OCI-LY7 (cell line): ENCODE data around the gene SUDS3.

Experiments used
- CTCF ChIP-seq: fragments of 200-600 bp; sonication (generic); conservative IDR thresholded peaks from 2 replicates; pipeline ENCODE4 v1.5.1; 2014; ENCODE audit warnings: mild to moderate bottlenecking, antibody characterized with exemption, low read length, moderate library complexity, mixed read lengths
- EZH2phosphoT487 ChIP-seq: fragments of 200-600 bp; sonication (generic); IDR thresholded peaks from 2 replicates; pipeline ENCODE4 v1.6.1; 2018; ENCODE audit warnings: low read depth, borderline replicate concordance, mild to moderate bottlenecking, mixed run types, antibody characterized with exemption, low read length, moderate library complexity, mixed read lengths

- TF ChIP-seq CTCF: no peak
- TF ChIP-seq EZH2phosphoT487: no peak
Measured at GRCh38 chr12:118327391-118327790, 49.0 kb upstream of the SUDS3 start.
